ENCODE data around the gene FBXL5. TPM values are rescaled to one million over a fixed set of nuclear protein-coding genes. Genes with fewer than 3 reads are reported as not detected.

Gene FBXL5
- total RNA-seq, 1 donor from 2014 or later = 92.2 TPM

- TF ChIP-seq EZH2 (IDR thresholded peaks at IDR 0.05; ENCODE audit: insufficient read depth, low read length) (no peak), CTCF (IDR thresholded peaks at IDR 0.05; ENCODE audit: insufficient read depth, low read depth, low read length) (no peak)
- H3K27ac ChIP-seq (ENCODE audit: low read depth, low read length) = peak within 1 kb of the TSS; percentile 99
- peak within 1 kb of the TSS; percentile 88 for H3K4me2 ChIP-seq (ENCODE audit: low read length)
- Mint-ChIP-seq H3K4me1 (ENCODE audit: low read depth, unreplicated experiment) (peaks cover 34% of the 10 kb centered on the region), H3K36me3 (ENCODE audit: low read depth, unreplicated experiment) (peaks cover 8% of the 10 kb centered on the region), H3K27ac (ENCODE audit: unreplicated experiment) (peak within 1 kb of the TSS; percentile 100), H3K4me3 (ENCODE audit: unreplicated experiment) (peak within 1 kb of the TSS; percentile 99), H3K9me3 (ENCODE audit: unreplicated experiment) (no peaks in the 10 kb centered on the region), H3K27me3 (ENCODE audit: low read depth, unreplicated experiment) (no peaks in the 10 kb centered on the region)
- no peaks in the 10 kb centered on the region for H3K9me3 ChIP-seq (ENCODE audit: insufficient read depth, low read depth, low read length)
- peaks cover 98% of the 10 kb centered on the region for H3K79me2 ChIP-seq (ENCODE audit: insufficient read depth, low read length)
- peak; percentile 93 for DNase-seq (ENCODE audit: low read depth)
- H2AFZ ChIP-seq (ENCODE audit: low read depth, low read length) = peak within 1 kb of the TSS; percentile 44
- H3K4me3 ChIP-seq (ENCODE audit: insufficient read depth, low read depth, low read length) = peak within 1 kb of the TSS; percentile 90
- peaks cover 21% of the 10 kb centered on the region for H3K36me3 ChIP-seq (ENCODE audit: insufficient read depth, low read length)
- H3K9ac ChIP-seq (ENCODE audit: low read length) = peak within 1 kb of the TSS; percentile 100
- peaks cover 25% of the 10 kb centered on the region for H3K4me1 ChIP-seq (ENCODE audit: insufficient read depth, low read length)
- no peaks in the 10 kb centered on the region for H3K27me3 ChIP-seq (ENCODE audit: insufficient read depth, low read length)
- no peaks in the 10 kb centered on the region for H4K20me1 ChIP-seq (ENCODE audit: insufficient read depth, low read length)
- no peak for FAIRE-seq
Measured at GRCh38 chr4:15681372-15682241, 26.4 kb upstream of the FBXL5 start, which contains the start of gene FAM200B. Gene FAM200B (plus strand): TSS chr4:15681827. CDS start chr4:15686978, 5,151 bp downstream.

GRCh38 chr4:15681067-15681371, 25.9 kb upstream of the FBXL5 start:
- peak overlapping the region; percentile 78 for H3K27ac ChIP-seq (ENCODE audit: low read depth, low read length)
- no peaks in the 10 kb centered on the region for H3K27me3 ChIP-seq (ENCODE audit: insufficient read depth, low read length)
- H3K9ac ChIP-seq (ENCODE audit: low read length) = peak overlapping the region; percentile 100
- Mint-ChIP-seq H3K27me3 (ENCODE audit: low read depth, unreplicated experiment) (no peaks in the 10 kb centered on the region), H3K27ac (ENCODE audit: unreplicated experiment) (no peak overlapping the region), H3K36me3 (ENCODE audit: low read depth, unreplicated experiment) (peaks cover 4% of the 10 kb centered on the region), H3K9me3 (ENCODE audit: unreplicated experiment) (no peaks in the 10 kb centered on the region), H3K4me1 (ENCODE audit: low read depth, unreplicated experiment) (peaks cover 33% of the 10 kb centered on the region), H3K4me3 (ENCODE audit: unreplicated experiment) (peak overlapping the region; percentile 99)
- peaks cover 98% of the 10 kb centered on the region for H3K79me2 ChIP-seq (ENCODE audit: insufficient read depth, low read length)
- DNase-seq (ENCODE audit: low read depth) = no peak
- H3K9me3 ChIP-seq (ENCODE audit: insufficient read depth, low read depth, low read length) = no peaks in the 10 kb centered on the region
- H4K20me1 ChIP-seq (ENCODE audit: insufficient read depth, low read length) = no peaks in the 10 kb centered on the region
- H2AFZ ChIP-seq (ENCODE audit: low read depth, low read length) = peak overlapping the region; percentile 44
- H3K4me2 ChIP-seq (ENCODE audit: low read length) = peak overlapping the region; percentile 88
- H3K4me1 ChIP-seq (ENCODE audit: insufficient read depth, low read length) = peaks cover 25% of the 10 kb centered on the region
- peaks cover 15% of the 10 kb centered on the region for H3K36me3 ChIP-seq (ENCODE audit: insufficient read depth, low read length)
- peak overlapping the region; percentile 90 for H3K4me3 ChIP-seq (ENCODE audit: insufficient read depth, low read depth, low read length)
- no peak for TF ChIP-seq EZH2 (IDR thresholded peaks at IDR 0.05; ENCODE audit: insufficient read depth, low read length)
- no peak for FAIRE-seq

- Histone ChIP-seq H3K4me3 (ENCODE audit: insufficient read depth, low read depth, low read length) (peak overlapping the region; percentile 22), H3K79me2 (ENCODE audit: insufficient read depth, low read length) (peaks cover 98% of the 10 kb centered on the region), H4K20me1 (ENCODE audit: insufficient read depth, low read length) (no peaks in the 10 kb centered on the region), H3K27ac (ENCODE audit: low read depth, low read length) (peak overlapping the region; percentile 68), H2AFZ (ENCODE audit: low read depth, low read length) (no peak overlapping the region), H3K4me1 (ENCODE audit: insufficient read depth, low read length) (peaks cover 11% of the 10 kb centered on the region), H3K9me3 (ENCODE audit: insufficient read depth, low read depth, low read length) (no peaks in the 10 kb centered on the region), H3K4me2 (ENCODE audit: low read length) (peak overlapping the region; percentile 72), H3K36me3 (ENCODE audit: insufficient read depth, low read length) (no peaks in the 10 kb centered on the region), H3K27me3 (ENCODE audit: insufficient read depth, low read length) (no peaks in the 10 kb centered on the region), H3K9ac (ENCODE audit: low read length) (no peak overlapping the region)
- no peak for FAIRE-seq
- peak overlapping the region; percentile 77 for H3K4me3 Mint-ChIP-seq (ENCODE audit: unreplicated experiment)
- no peak for TF ChIP-seq EZH2 (IDR thresholded peaks at IDR 0.05; ENCODE audit: insufficient read depth, low read length)
- TF ChIP-seq CTCF (IDR thresholded peaks at IDR 0.05; ENCODE audit: insufficient read depth, low read depth, low read length) = no peak
- no peaks in the 10 kb centered on the region for H3K36me3 Mint-ChIP-seq (ENCODE audit: low read depth, unreplicated experiment)
- H3K4me1 Mint-ChIP-seq (ENCODE audit: low read depth, unreplicated experiment) = peaks cover 18% of the 10 kb centered on the region
- no peaks in the 10 kb centered on the region for H3K27me3 Mint-ChIP-seq (ENCODE audit: low read depth, unreplicated experiment)
- H3K27ac Mint-ChIP-seq (ENCODE audit: unreplicated experiment) = peak overlapping the region; percentile 79
- DNase-seq (ENCODE audit: low read depth) = peak; percentile 71
- H3K9me3 Mint-ChIP-seq (ENCODE audit: unreplicated experiment) = no peaks in the 10 kb centered on the region
Measured at GRCh38 chr4:15677507-15677988, 22.4 kb upstream of the FBXL5 start.

Measured in astrocyte (in vitro differentiated cells and primary cell).